Kidney (tissue), 14 donors: ENCODE data around the gene CDK14. TPM values are rescaled to one million over a fixed set of nuclear protein-coding genes. Genes with fewer than 3 reads are reported as not detected.

ENCODE experiments used
- DNase-seq, 5 donors: peaks; one replicate each; pipeline ENCODE4 v3.0.0-alpha.2; 2013 to 2020
- FAIRE-seq: peaks from 2 replicates; lab custom pipeline; 2012; peaks lifted over from hg19 to GRCh38; lab: Jason Lieb, UNC
- H3K27ac ChIP-seq, 2 donors: one replicate each; pipeline ENCODE4 v1.7.0; 2013; ENCODE audit warnings: low read depth in 2 of 2, low read length in 2 of 2, inconsistent platforms in 1 of 2
- H3K27me3 ChIP-seq: one replicate; pipeline ENCODE4 v1.7.1; 2013; ENCODE audit warnings: low read length, inconsistent platforms; ENCODE audit not compliant: control insufficient read depth, insufficient read depth
- H3K36me3 ChIP-seq, 3 donors: one replicate each; pipeline versions ENCODE4 v1.7.0 to v1.7.1; 2013; ENCODE audit warnings: low read length in 3 of 3, control low read depth in 1 of 3, inconsistent platforms in 1 of 3; ENCODE audit not compliant: insufficient read depth in 3 of 3, control insufficient read depth in 2 of 3
- H3K4me1 ChIP-seq, 3 donors: one replicate each; pipeline versions ENCODE4 v1.7.0 to v1.7.1; 2013; ENCODE audit warnings: low read length in 3 of 3, inconsistent platforms in 1 of 3, low read depth in 1 of 3; ENCODE audit not compliant: control insufficient read depth in 2 of 3, insufficient read depth in 2 of 3
- H3K4me3 ChIP-seq, 3 donors: one replicate each; pipeline versions ENCODE4 v1.7.0 to v1.8.1; 2013; ENCODE audit warnings: low read length in 3 of 3, control low read depth in 1 of 3, inconsistent platforms in 1 of 3
- H3K9ac ChIP-seq, 3 donors: one replicate each; pipeline versions ENCODE4 v1.7.0 to v1.7.1; 2013; ENCODE audit warnings: low read length in 3 of 3, control low read depth in 1 of 3, inconsistent platforms in 1 of 3
- H3K9me3 ChIP-seq, 3 donors: one replicate each; pipeline versions ENCODE4 v1.7.0 to v1.7.1; 2013; ENCODE audit warnings: low read length in 3 of 3, control low read depth in 1 of 3, inconsistent platforms in 1 of 3; ENCODE audit not compliant: control insufficient read depth in 2 of 3, insufficient read depth in 1 of 3
- intact Hi-C: fragments of 100-400 bp; cut with DNase I; formaldehyde crosslinking; loops from one replicate; pipeline ENCODE4 v1.11.1; 2022
- polyA plus RNA-seq: library from polyadenylated mRNA; stranded (reverse); fragments of 350-450 nt; fragmentation: Illumina TruSeq; extraction: RNeasy Lipid Tissue Mini Kit (QIAGEN cat#74804); gene quantifications from one replicate; pipeline ENCODE4 v1.2.3, GENCODE V29; 2014; ENCODE audit warnings: low read depth, low replicate concordance; ENCODE audit not compliant: insufficient read depth
- total RNA-seq: library from RNA; stranded (reverse); fragmentation: NEBNext Ultra II Directional; extraction: Animal tissue kit (Norgen Biotek cat#: 25700); gene quantifications from one replicate; pipeline ENCODE4 v1.2.1, GENCODE V29; 2021
- TF ChIP-seq, protein P1 (sequence below): IDR thresholded peaks from 3 replicates; pipeline ENCODE4 v1.5.1; 2012; ENCODE audit warnings: mild to moderate bottlenecking, moderate library complexity, borderline replicate concordance; ENCODE audit not compliant: insufficient read depth; ENCODE audit errors: extremely low read depth
- donor health status: control.
- donor health status: control.
- donor health status: control.
- donor health status: control.
- donor health status: control.
- donor health status: DM: yes; HTN: yes; CAD: no.
- donor health status: Normal renal cell carcinoma (clear cell type).

The CDK14 gene
- total and polyA plus RNA-seq, 2 donors from 2014 or later, result 11.9 to 33.9 TPM

DNA sequence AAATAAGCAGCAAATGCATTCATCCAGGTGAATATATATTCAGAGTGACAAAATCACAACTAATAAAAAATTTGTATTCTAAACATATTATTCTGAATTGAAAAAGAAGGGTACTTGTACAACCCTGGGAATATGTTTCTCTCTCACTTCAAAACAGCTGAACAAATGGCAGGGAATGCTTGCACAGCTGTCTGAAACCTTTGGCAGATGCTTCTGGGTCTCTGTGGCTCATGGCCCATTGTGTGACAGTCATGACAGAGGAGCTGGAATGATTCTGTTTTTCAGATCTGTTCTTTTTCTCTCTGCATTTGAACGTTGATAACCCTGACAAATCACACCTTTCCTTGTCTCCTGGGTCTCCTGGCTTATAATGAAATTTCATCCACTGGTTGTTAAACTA lies 392.4 kb downstream of the CDK14 start:
- Histone ChIP-seq H3K27ac (no peak overlapping the region), H3K9ac (no peak overlapping the region), H3K27me3 (no peaks in the 10 kb centered on the region), H3K4me1 (no peaks in the 10 kb centered on the region), H3K36me3 (no peaks in the 10 kb centered on the region), H3K9me3 (no peaks in the 10 kb centered on the region), H3K4me3 (no peak overlapping the region)
- TF ChIP-seq, protein P1, sequence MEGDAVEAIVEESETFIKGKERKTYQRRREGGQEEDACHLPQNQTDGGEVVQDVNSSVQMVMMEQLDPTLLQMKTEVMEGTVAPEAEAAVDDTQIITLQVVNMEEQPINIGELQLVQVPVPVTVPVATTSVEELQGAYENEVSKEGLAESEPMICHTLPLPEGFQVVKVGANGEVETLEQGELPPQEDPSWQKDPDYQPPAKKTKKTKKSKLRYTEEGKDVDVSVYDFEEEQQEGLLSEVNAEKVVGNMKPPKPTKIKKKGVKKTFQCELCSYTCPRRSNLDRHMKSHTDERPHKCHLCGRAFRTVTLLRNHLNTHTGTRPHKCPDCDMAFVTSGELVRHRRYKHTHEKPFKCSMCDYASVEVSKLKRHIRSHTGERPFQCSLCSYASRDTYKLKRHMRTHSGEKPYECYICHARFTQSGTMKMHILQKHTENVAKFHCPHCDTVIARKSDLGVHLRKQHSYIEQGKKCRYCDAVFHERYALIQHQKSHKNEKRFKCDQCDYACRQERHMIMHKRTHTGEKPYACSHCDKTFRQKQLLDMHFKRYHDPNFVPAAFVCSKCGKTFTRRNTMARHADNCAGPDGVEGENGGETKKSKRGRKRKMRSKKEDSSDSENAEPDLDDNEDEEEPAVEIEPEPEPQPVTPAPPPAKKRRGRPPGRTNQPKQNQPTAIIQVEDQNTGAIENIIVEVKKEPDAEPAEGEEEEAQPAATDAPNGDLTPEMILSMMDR, result no peak
- FAIRE-seq, result no peak
- DNase-seq, result no peak
- intact Hi-C loops, result no loop called here

- Histone ChIP-seq H3K4me1 (no peaks in the 10 kb centered on the region), H3K4me3 (no peak overlapping the region), H3K9ac (no peak overlapping the region), H3K27ac (no peak overlapping the region), H3K36me3 (no peaks in the 10 kb centered on the region), H3K27me3 (no peaks in the 10 kb centered on the region), H3K9me3 (no peaks in the 10 kb centered on the region)
- DNase-seq, result no peak
- TF ChIP-seq, protein P1, result no peak
- FAIRE-seq, result no peak
- intact Hi-C loops, result no loop called here
Observed at GRCh38 chr7:90988996-90989765, 393.1 kb downstream of the CDK14 start.

GRCh38 chr7:90994121-90994520 lies 398.0 kb downstream of the CDK14 start:
- Histone ChIP-seq H3K9ac (no peak overlapping the region), H3K27ac (no peak overlapping the region), H3K27me3 (no peaks in the 10 kb centered on the region), H3K4me3 (no peak overlapping the region), H3K4me1 (no peaks in the 10 kb centered on the region), H3K36me3 (no peaks in the 10 kb centered on the region), H3K9me3 (no peaks in the 10 kb centered on the region)
- FAIRE-seq (no peak), DNase-seq (peak in 1 of 5 donors; percentile 6)
- intact Hi-C loops, result no loop called here
- TF ChIP-seq, protein P1, result no peak
